HG03039 (cell line): ENCODE data around the gene SYCE1L.

ENCODE experiments used
- ATAC-seq: cut with Tn5 transposase; IDR thresholded peaks from one replicate; pipeline ENCODE4 v1.9.1; 2021; ENCODE audit warnings: mild to moderate bottlenecking, moderate library complexity; ENCODE audit not compliant: unreplicated experiment

The SYCE1L gene

GRCh38 chr16:77246150-77246549, 46.9 kb downstream of the SYCE1L start:
- no peak for ATAC-seq

- no peak for ATAC-seq
Observed at GRCh38 chr16:77250400-77250799, 51.2 kb downstream of the SYCE1L start.
